Prostate gland (tissue), 2 donors: ENCODE data around the gene MPP3. TPM values are rescaled to one million over a fixed set of nuclear protein-coding genes. Genes with fewer than 3 reads are reported as not detected.
A peak's percentile ranks its signal among the peaks of the same experiment; 100 is the strongest.

Experiments
- DNase-seq: peaks from one replicate; pipeline ENCODE4 v3.0.0-alpha.2; 2019; ENCODE audit warnings: low spot score
- H3K27ac ChIP-seq, 2 donors: fragments of 200-600 bp; sonication (generic); 2 replicates each; pipeline ENCODE4 v1.5.1; 2017 to 2019
- H3K27me3 ChIP-seq: fragments of 200-600 bp; sonication (generic); replicated peaks from 2 replicates; pipeline ENCODE4 v1.5.1; 2019; ENCODE audit not compliant: insufficient read depth
- H3K36me3 ChIP-seq, 2 donors: fragments of 200-600 bp; sonication (generic); 1 replicate in 1 of 2; 2 replicates in 1 of 2; pipeline versions ENCODE4 v1.5.1 to v1.8.1; 2017 to 2019
- H3K4me1 ChIP-seq: fragments of 200-600 bp; sonication (generic); replicated peaks from 2 replicates; pipeline ENCODE4 v1.5.1; 2019
- H3K4me3 ChIP-seq, 2 donors: fragments of 200-600 bp; sonication (generic); 2 replicates each; pipeline ENCODE4 v1.5.1; 2017 to 2019
- H3K9me3 ChIP-seq: fragments of 200-600 bp; sonication (generic); 2 replicates; pipeline ENCODE4 v1.5.1; 2017
- POLR2A ChIP-seq: fragments of 450-650 bp; IDR thresholded peaks from one replicate; pipeline ENCODE4 v1.6.1; 2016; ENCODE audit warnings: antibody characterized with exemption, mild to moderate bottlenecking
- POLR2AphosphoS5 ChIP-seq: sonication (generic); formaldehyde crosslinking; IDR thresholded peaks from one replicate; pipeline ENCODE4 v1.6.1; 2017; ENCODE audit warnings: antibody characterized with exemption
- WGBS: methylation state at CpG from one replicate; pipeline ENCODE4 v1.1.5; 2018; 5-methylcytosine and 5-hydroxymethylcytosine counted together
- intact Hi-C: fragments of 100-400 bp; cut with DNase I; formaldehyde crosslinking; loops from one replicate; pipeline ENCODE4 v1.14.2; 2022
- total RNA-seq, 2 donors: library from RNA; depleted of rRNA; stranded (reverse); fragments of >200 nt; gene quantifications; one replicate each; pipeline ENCODE4 v1.1.0, GENCODE V29; 2016
- TF ChIP-seq, protein P1 (sequence below), 4 experiments: fragments of 200-600 bp in 2 of 4; fragments of 450-650 bp in 2 of 4; sonication (generic) in 2 of 4; IDR thresholded peaks; 1 replicate in 3 of 4; 2 replicates in 1 of 4; pipeline ENCODE4 v1.5.1; 2016 to 2019; ENCODE audit warnings: antibody characterized with exemption in 4 of 4, mild to moderate bottlenecking in 2 of 4, moderate library complexity in 2 of 4

MPP3 gene
- total RNA-seq, 2 donors from 2014 or later, result 4.4 to 16.4 TPM

DNA sequence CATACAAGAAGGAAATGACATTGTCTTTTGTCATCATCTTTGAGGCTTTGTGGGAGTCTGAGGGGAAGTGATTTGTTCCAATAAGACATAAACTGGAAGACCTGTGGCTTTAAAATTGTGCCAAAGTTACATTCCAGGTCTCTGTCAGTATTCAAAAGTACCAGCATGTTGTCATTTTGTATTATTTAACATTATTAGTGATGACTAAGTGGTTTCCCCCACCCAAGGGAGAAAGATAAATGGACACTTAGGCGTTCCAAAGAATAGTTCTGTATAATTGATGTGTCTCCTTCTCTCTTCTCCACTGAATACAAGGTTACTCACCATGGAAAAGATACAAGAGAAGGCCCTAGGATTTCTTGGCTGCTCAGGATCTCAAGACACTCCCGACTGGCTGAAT lies 48.9 kb downstream of the MPP3 start:
- intact Hi-C loops, result no loop called here

DNA sequence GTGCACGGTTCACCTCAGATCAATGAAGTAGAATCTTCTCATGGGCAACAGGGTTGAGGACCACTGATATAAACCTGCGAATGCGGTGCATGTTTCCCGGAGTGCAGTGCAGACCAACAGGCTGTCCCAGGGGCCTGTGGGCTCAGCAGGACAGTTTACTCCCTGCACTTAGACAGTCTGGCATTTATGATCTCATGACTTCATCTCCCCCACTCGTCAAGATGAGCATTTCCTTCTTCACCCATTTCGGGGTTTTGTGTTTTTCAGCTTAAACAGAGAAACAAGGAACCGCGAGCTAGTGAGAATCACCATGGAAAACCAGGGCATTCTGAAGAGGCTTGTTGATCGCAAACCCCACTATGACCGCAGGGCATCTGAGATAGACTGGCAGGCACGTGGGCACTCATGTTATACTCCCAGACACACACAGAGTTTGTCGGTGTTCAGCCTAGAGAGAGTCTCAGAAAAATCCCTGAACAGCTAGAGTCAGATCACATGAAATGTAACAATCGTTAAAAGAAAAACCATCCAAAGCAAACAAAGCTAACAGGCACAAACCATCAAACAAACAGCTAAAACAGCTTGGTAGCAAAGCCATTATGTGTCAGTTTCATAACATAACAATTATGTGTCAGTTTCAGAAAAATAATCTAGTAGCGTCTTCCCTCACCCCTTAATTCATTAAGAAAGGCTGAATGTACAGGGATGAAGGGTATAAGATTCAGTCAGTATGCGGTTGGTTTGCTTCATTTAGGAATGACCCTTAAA lies 49.8 kb downstream of the MPP3 start:
- intact Hi-C loops, result no loop called here
- TF ChIP-seq POLR2AphosphoS5 (no peak), POLR2A (no peak)
- TF ChIP-seq, protein P1, sequence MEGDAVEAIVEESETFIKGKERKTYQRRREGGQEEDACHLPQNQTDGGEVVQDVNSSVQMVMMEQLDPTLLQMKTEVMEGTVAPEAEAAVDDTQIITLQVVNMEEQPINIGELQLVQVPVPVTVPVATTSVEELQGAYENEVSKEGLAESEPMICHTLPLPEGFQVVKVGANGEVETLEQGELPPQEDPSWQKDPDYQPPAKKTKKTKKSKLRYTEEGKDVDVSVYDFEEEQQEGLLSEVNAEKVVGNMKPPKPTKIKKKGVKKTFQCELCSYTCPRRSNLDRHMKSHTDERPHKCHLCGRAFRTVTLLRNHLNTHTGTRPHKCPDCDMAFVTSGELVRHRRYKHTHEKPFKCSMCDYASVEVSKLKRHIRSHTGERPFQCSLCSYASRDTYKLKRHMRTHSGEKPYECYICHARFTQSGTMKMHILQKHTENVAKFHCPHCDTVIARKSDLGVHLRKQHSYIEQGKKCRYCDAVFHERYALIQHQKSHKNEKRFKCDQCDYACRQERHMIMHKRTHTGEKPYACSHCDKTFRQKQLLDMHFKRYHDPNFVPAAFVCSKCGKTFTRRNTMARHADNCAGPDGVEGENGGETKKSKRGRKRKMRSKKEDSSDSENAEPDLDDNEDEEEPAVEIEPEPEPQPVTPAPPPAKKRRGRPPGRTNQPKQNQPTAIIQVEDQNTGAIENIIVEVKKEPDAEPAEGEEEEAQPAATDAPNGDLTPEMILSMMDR (IDR thresholded peaks at IDR 0.05), result no peak
- Histone ChIP-seq H3K36me3 (no peaks in the 10 kb centered on the region), H3K27me3 (no peaks in the 10 kb centered on the region), H3K4me1 (no peaks in the 10 kb centered on the region), H3K27ac (no peak overlapping the region), H3K9me3 (no peaks in the 10 kb centered on the region), H3K4me3 (no peak overlapping the region)
- no peak for DNase-seq
- WGBS, result 75% methylated on average over 15 of the region's 15 CpGs

More for the DNA sequence above, 48.9 kb downstream of the MPP3 start:
- WGBS, result 82% methylated on average over 2 of the region's 2 CpGs
- Histone ChIP-seq H3K27ac (no peak overlapping the region), H3K27me3 (no peaks in the 10 kb centered on the region), H3K9me3 (no peaks in the 10 kb centered on the region), H3K36me3 (no peaks in the 10 kb centered on the region), H3K4me3 (no peak overlapping the region), H3K4me1 (no peaks in the 10 kb centered on the region)
- no peak for TF ChIP-seq POLR2AphosphoS5
- TF ChIP-seq, protein P1 (IDR thresholded peaks at IDR 0.05), result no peak
- no peak for TF ChIP-seq POLR2A
- DNase-seq, result no peak

DNA sequence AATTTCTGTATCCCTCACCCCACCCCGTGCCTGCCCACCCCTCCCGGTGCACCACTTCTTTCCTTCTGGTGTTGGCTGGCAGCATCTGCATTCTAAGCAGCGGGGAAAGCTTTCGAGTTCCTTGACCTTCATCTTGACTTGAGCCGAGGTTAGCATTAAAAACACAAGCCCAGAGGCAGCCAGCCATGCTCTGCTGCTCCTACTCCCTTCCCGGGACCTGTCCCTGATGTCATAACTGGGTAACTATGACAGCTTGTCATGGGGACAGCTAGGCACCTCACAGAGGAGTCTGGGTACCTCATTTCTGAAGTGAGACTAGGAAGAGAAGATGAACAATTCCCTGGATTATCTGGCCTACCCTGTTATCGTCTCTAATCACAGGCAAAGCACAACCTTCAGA lies 52.8 kb downstream of the MPP3 start, which contains the start of gene CFAP97D1:
Gene CFAP97D1 (plus strand): TSS at position 301 of the 400 bp plus-strand sequence. CDS start 28 bp downstream, at position 329.
- no peak for DNase-seq
- Histone ChIP-seq H3K9me3 (no peaks in the 10 kb centered on the region), H3K36me3 (no peaks in the 10 kb centered on the region), H3K27ac (peak within 1 kb of the TSS; percentile 100), H3K27me3 (no peaks in the 10 kb centered on the region), H3K4me1 (peaks cover 6% of the 10 kb centered on the region), H3K4me3 (peak within 1 kb of the TSS; percentile 98 to 100)
- intact Hi-C loops, result no loop called here
- TF ChIP-seq POLR2AphosphoS5 (no peak), POLR2A (no peak)
- TF ChIP-seq, protein P1 (IDR thresholded peaks at IDR 0.05), result no peak
- WGBS, result 74% methylated on average over 7 of the region's 7 CpGs

DNA sequence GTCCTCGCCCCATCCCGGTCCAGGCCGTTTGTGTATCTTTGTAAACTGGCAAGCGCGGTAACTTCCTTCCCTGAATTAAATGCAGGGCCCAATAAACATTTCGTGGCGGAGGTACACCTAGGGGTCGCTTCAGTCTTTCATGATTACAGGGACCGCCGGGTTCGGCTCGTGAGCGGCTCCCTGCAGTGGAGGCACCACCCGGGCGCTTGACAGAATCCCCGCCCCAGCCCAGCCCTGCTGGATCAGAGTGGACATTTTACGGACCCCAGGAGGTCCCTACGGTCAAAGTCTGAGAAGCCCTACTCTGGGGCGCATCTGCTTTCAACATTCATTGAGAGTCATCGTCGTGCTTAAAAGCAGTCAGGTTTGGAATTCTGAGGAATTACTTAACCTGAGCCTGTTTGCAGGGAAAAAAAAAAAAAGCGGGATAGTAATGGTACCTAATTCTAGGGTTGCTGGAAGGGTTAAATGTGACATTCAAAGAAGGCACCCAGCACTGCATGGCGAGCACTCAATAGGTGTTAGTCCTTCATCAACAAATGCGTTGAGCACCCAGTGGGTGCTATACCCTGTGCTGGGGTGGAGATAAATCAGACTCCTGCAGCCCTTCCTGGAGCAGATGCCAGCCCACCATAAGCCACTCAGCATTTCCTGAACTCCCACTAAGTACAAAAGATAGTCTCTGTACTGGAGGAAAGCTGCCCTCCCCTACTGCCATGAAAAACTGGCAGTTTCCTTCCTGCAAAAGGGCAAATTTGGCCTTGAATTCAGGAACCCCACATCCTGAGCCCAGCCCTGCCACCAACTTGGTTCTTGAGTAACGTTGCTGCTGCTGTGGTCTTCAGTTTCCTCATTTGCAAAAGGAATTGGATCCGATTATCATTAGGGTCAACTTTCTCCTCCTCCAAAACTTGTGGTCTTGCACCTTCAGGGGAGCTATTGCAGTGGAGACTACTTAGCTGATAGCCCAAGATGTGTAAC lies 53.5 kb downstream of the MPP3 start:
- Histone ChIP-seq H3K27ac (peak overlapping the region; percentile 100), H3K4me3 (peak overlapping the region; percentile 98 to 100), H3K4me1 (peaks cover 6% of the 10 kb centered on the region), H3K9me3 (no peaks in the 10 kb centered on the region), H3K27me3 (no peaks in the 10 kb centered on the region), H3K36me3 (no peaks in the 10 kb centered on the region)
- intact Hi-C loops, result loop anchor here (5.0 to 10.0 kb wide), 3 partner anchors 53 to 375 kb away; partner anchors contain the start of genes CD300LG and MPP3
- TF ChIP-seq POLR2AphosphoS5, result no peak
- TF ChIP-seq, protein P1 (IDR thresholded peaks at IDR 0.05), result peak in 1 of 4 experiments; percentile 23
- no peak for TF ChIP-seq POLR2A
- DNase-seq, result no peak
- 8% methylated on average over 23 of the region's 26 CpGs for WGBS
